ENCODE measurements around the gene STK4. TPM values are rescaled to one million over a fixed set of nuclear protein-coding genes. Genes with fewer than 3 reads are reported as not detected.

STK4 gene
- total RNA-seq, 2 donors from 2014 or later = 28.9 to 29.9 TPM

GRCh38 chr20:45096781-45097180, 130.5 kb downstream of the STK4 start:
- no peak overlapping the region for H3K27ac ChIP-seq
- no peak for DNase-seq
- TF ChIP-seq CTCF (IDR thresholded peaks at IDR 0.05) = no peak
- H3K4me1 ChIP-seq = no peaks in the 10 kb centered on the region
- H3K9me3 ChIP-seq = no peaks in the 10 kb centered on the region
- H3K36me3 ChIP-seq = no peaks in the 10 kb centered on the region
- no peak overlapping the region for H3K9ac ChIP-seq (ENCODE audit: low read depth in 2 of 2, low read length in 2 of 2)
- intact Hi-C loops (cut with DNase I) = loop anchor here (5.0 kb wide), 3 partner anchors 49 to 196 kb away; no protein-coding TSS in a partner anchor
- peaks cover 26% of the 10 kb centered on the region for H3K27me3 ChIP-seq
- H3K4me3 ChIP-seq = no peak overlapping the region

- Histone ChIP-seq H3K4me1 (no peaks in the 10 kb centered on the region), H3K9me3 (no peaks in the 10 kb centered on the region), H3K9ac (ENCODE audit: low read depth in 2 of 2, low read length in 2 of 2) (no peak overlapping the region), H3K27me3 (peaks cover 26% of the 10 kb centered on the region), H3K4me3 (no peak overlapping the region), H3K27ac (no peak overlapping the region), H3K36me3 (no peaks in the 10 kb centered on the region)
- TF ChIP-seq CTCF (IDR thresholded peaks at IDR 0.05) = peak; percentile 22
- intact Hi-C loops (cut with DNase I) = loop anchor here (5.0 kb wide), 3 partner anchors 50 to 195 kb away; no protein-coding TSS in a partner anchor
- DNase-seq = peak; percentile 50
Measured at GRCh38 chr20:45097485-45098102, 131.3 kb downstream of the STK4 start.

GRCh38 chr20:45098103-45098773, 131.9 kb downstream of the STK4 start:
- Histone ChIP-seq H3K27ac (no peak overlapping the region), H3K36me3 (no peaks in the 10 kb centered on the region), H3K27me3 (peaks cover 26% of the 10 kb centered on the region), H3K9ac (ENCODE audit: low read depth in 2 of 2, low read length in 2 of 2) (no peak overlapping the region), H3K4me1 (no peaks in the 10 kb centered on the region), H3K9me3 (no peaks in the 10 kb centered on the region), H3K4me3 (no peak overlapping the region)
- TF ChIP-seq CTCF (IDR thresholded peaks at IDR 0.05) = no peak
- peak; percentile 36 for DNase-seq
- intact Hi-C loops (cut with DNase I) = loop anchor here (5.0 kb wide), 3 partner anchors 51 to 194 kb away; no protein-coding TSS in a partner anchor

GRCh38 chr20:45100563-45101245, 134.4 kb downstream of the STK4 start, which contains the start of gene KCNS1:
Gene KCNS1, minus strand, starts transcription at chr20:45101127. Its CDS starts 1,891 bp downstream, at chr20:45099236.
- intact Hi-C loops (cut with DNase I) = no loop called here
- TF ChIP-seq CTCF (IDR thresholded peaks at IDR 0.05) = no peak
- H3K4me1 ChIP-seq = no peaks in the 10 kb centered on the region
- H3K9ac ChIP-seq (ENCODE audit: low read depth in 2 of 2, low read length in 2 of 2) = no peak within 1 kb of the TSS
- H3K36me3 ChIP-seq = no peaks in the 10 kb centered on the region
- no peak within 1 kb of the TSS for H3K27ac ChIP-seq
- H3K27me3 ChIP-seq = peaks cover 26% of the 10 kb centered on the region
- DNase-seq = no peak
- no peaks in the 10 kb centered on the region for H3K9me3 ChIP-seq
- no peak within 1 kb of the TSS for H3K4me3 ChIP-seq

GRCh38 chr20:45101333-45101850, 135.1 kb downstream of the STK4 start:
- Histone ChIP-seq H3K4me1 (no peaks in the 10 kb centered on the region), H3K9ac (ENCODE audit: low read depth in 2 of 2, low read length in 2 of 2) (no peak overlapping the region), H3K9me3 (no peaks in the 10 kb centered on the region), H3K36me3 (no peaks in the 10 kb centered on the region), H3K27me3 (peaks cover 22% of the 10 kb centered on the region), H3K27ac (no peak overlapping the region), H3K4me3 (no peak overlapping the region)
- TF ChIP-seq CTCF (IDR thresholded peaks at IDR 0.05) = no peak
- intact Hi-C loops (cut with DNase I) = no loop called here
- no peak for DNase-seq

Data from colonic mucosa (tissue), 4 donors.